HCT116 (cell line): ENCODE data around the gene GPR83.

ENCODE experiments used
- ATF3 ChIP-seq: IDR thresholded peaks from 2 replicates; pipeline ENCODE4 v1.6.1; 2012
- CTCF ChIP-seq, 3 experiments: fragments of 200-600 bp in 1 of 3; sonication (generic) in 1 of 3; IDR thresholded peaks in 2 of 3; conservative IDR thresholded peaks in 1 of 3; 2 replicates each; pipeline ENCODE4 v1.5.1; 2012 to 2017; ENCODE audit warnings: low read depth in 2 of 3, low read length in 2 of 3, antibody characterized with exemption in 1 of 3, borderline replicate concordance in 1 of 3, control low read depth in 1 of 3, mild to moderate bottlenecking in 1 of 3, mixed read lengths in 1 of 3, mixed run types in 1 of 3, moderate library complexity in 1 of 3; ENCODE audit not compliant: insufficient read depth in 1 of 3
- EGR1 ChIP-seq: IDR thresholded peaks from 2 replicates; pipeline ENCODE4 v1.6.1; 2012; ENCODE audit warnings: low read depth
- EZH2phosphoT487 ChIP-seq: fragments of 200-600 bp; IDR thresholded peaks from 2 replicates; pipeline ENCODE4 v1.6.1; 2018; ENCODE audit warnings: antibody characterized with exemption, borderline replicate concordance
- POLR2A ChIP-seq: IDR thresholded peaks from 2 replicates; pipeline ENCODE4 v1.7.0; 2011; ENCODE audit warnings: borderline replicate concordance; ENCODE audit not compliant: insufficient read depth, insufficient read length; ENCODE audit errors: extremely low read depth
- POLR2AphosphoS5 ChIP-seq: IDR thresholded peaks from 2 replicates; pipeline ENCODE4 v1.6.1; 2011; ENCODE audit warnings: mild to moderate bottlenecking, low read depth, low read length, moderate library complexity
- RAD21 ChIP-seq: IDR thresholded peaks from 2 replicates; pipeline ENCODE4 v1.6.1; 2012; ENCODE audit warnings: low read depth, mild to moderate bottlenecking
- SRF ChIP-seq: IDR thresholded peaks from 2 replicates; pipeline ENCODE4 v1.6.1; 2012; ENCODE audit warnings: low read depth
- TF ChIP-seq, protein P1 (sequence below): IDR thresholded peaks from 2 replicates; pipeline ENCODE4 v1.6.1; 2012

DNA sequence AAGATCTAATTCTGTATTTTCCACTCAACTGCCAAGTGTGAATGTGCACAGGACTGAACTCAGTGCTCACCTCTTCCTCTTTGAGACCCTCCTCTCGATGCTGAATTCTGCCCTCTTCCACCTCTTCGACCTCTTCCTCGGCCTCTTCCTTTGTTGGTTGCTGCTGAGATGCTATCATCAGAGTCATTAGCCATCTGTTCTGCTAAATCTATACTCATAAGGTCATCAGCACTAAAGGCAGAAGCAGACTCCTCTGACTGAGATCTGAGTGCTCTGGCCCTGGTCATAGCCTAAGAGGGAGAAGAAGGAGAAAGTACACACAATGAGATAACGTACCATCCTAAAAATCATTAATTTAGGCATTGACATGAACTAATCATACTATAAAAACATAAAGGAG lies 45.9 kb upstream of the GPR83 start:
- TF ChIP-seq POLR2AphosphoS5, result no peak
- no peak for TF ChIP-seq CTCF (IDR thresholded peaks at IDR 0.05 in 2 of 3, conservative IDR thresholded peaks at IDR 0.05 in 1 of 3; ENCODE audit: borderline replicate concordance in 1 of 3, insufficient read depth in 1 of 3, low read depth in 2 of 3, low read length in 2 of 3)
- no peak for TF ChIP-seq POLR2A
- no peak for TF ChIP-seq EZH2phosphoT487
- TF ChIP-seq, protein P1, sequence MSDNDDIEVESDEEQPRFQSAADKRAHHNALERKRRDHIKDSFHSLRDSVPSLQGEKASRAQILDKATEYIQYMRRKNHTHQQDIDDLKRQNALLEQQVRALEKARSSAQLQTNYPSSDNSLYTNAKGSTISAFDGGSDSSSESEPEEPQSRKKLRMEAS, result no peak
- no peak for TF ChIP-seq ATF3
- no peak for TF ChIP-seq RAD21
- no peak for TF ChIP-seq EGR1
- TF ChIP-seq SRF, result no peak
